ENCODE results near the gene CLDN10. TPM values are rescaled to one million over a fixed set of nuclear protein-coding genes. Genes with fewer than 3 reads are reported as not detected.

CLDN10 gene
- total RNA-seq, 1 donor from 2014 or later = not detected

GRCh38 chr13:95605448-95606125, 53.1 kb downstream of the CLDN10 start:
- no peak overlapping the region for H3K27ac ChIP-seq (replicated peaks)
- no peaks in the 10 kb centered on the region for H3K27me3 ChIP-seq (ENCODE audit: low read depth)
- no peak for DNase-seq
- TF ChIP-seq CTCF (IDR thresholded peaks at IDR 0.05; ENCODE audit: borderline replicate concordance) = no peak
- intact Hi-C loops (cut with micrococcal nuclease) = no loop called here
- H3K9me3 ChIP-seq (replicated peaks) = no peaks in the 10 kb centered on the region
- H3K4me1 ChIP-seq = peaks cover 19% of the 10 kb centered on the region
- no peaks in the 10 kb centered on the region for H3K36me3 ChIP-seq
- H3K4me3 ChIP-seq = no peak overlapping the region

GRCh38 chr13:95607366-95607765, 54.8 kb downstream of the CLDN10 start:
- Histone ChIP-seq H3K4me1 (peaks cover 9% of the 10 kb centered on the region), H3K27me3 (ENCODE audit: low read depth) (no peaks in the 10 kb centered on the region), H3K36me3 (no peaks in the 10 kb centered on the region), H3K4me3 (no peak overlapping the region), H3K27ac (replicated peaks) (no peak overlapping the region), H3K9me3 (replicated peaks) (no peaks in the 10 kb centered on the region)
- intact Hi-C loops (cut with micrococcal nuclease) = no loop called here
- DNase-seq = no peak
- TF ChIP-seq CTCF (IDR thresholded peaks at IDR 0.05; ENCODE audit: borderline replicate concordance) = no peak

- peaks cover 9% of the 10 kb centered on the region for H3K4me1 ChIP-seq
- H3K27ac ChIP-seq (replicated peaks) = no peak overlapping the region
- no peaks in the 10 kb centered on the region for H3K9me3 ChIP-seq (replicated peaks)
- DNase-seq = no peak
- no peak for TF ChIP-seq CTCF (IDR thresholded peaks at IDR 0.05; ENCODE audit: borderline replicate concordance)
- no peak overlapping the region for H3K4me3 ChIP-seq
- H3K27me3 ChIP-seq (ENCODE audit: low read depth) = no peaks in the 10 kb centered on the region
- no peaks in the 10 kb centered on the region for H3K36me3 ChIP-seq
- intact Hi-C loops (cut with micrococcal nuclease) = no loop called here
Measured at GRCh38 chr13:95608640-95609323, 56.3 kb downstream of the CLDN10 start.

GRCh38 chr13:95614641-95615245, 62.2 kb downstream of the CLDN10 start:
- Histone ChIP-seq H3K27ac (replicated peaks) (no peak overlapping the region), H3K36me3 (no peaks in the 10 kb centered on the region)
- intact Hi-C loops (cut with micrococcal nuclease) = no loop called here

GRCh38 chr13:95615539-95615938, 63.0 kb downstream of the CLDN10 start:
- Histone ChIP-seq H3K27ac (replicated peaks) (no peak overlapping the region), H3K4me1 (peaks cover 1% of the 10 kb centered on the region), H3K4me3 (no peak overlapping the region), H3K27me3 (ENCODE audit: low read depth) (no peaks in the 10 kb centered on the region), H3K9me3 (replicated peaks) (no peaks in the 10 kb centered on the region), H3K36me3 (no peaks in the 10 kb centered on the region)
- no peak for DNase-seq
- intact Hi-C loops (cut with micrococcal nuclease) = no loop called here
- TF ChIP-seq CTCF (IDR thresholded peaks at IDR 0.05; ENCODE audit: borderline replicate concordance) = no peak

More at GRCh38 chr13:95614641-95615245, 62.2 kb downstream of the CLDN10 start:
- no peaks in the 10 kb centered on the region for H3K27me3 ChIP-seq (ENCODE audit: low read depth)
- no peaks in the 10 kb centered on the region for H3K9me3 ChIP-seq (replicated peaks)
- DNase-seq = no peak
- H3K4me1 ChIP-seq = no peaks in the 10 kb centered on the region
- H3K4me3 ChIP-seq = no peak overlapping the region
- TF ChIP-seq CTCF (IDR thresholded peaks at IDR 0.05; ENCODE audit: borderline replicate concordance) = no peak
